HepG2 (cell line): ENCODE data around the gene TBX3. TPM values are rescaled to one million over a fixed set of nuclear protein-coding genes. Genes with fewer than 3 reads are reported as not detected.

Experiments
- ARHGAP35 ChIP-seq: sonication (generic); formaldehyde crosslinking; IDR thresholded peaks from 2 replicates; pipeline ENCODE4 v1.9.0; 2022; ENCODE audit warnings: mild to moderate bottlenecking, inconsistent platforms, moderate library complexity, missing genetic modification reagents, borderline replicate concordance
- CCAR2 ChIP-seq: fragments of 200-400 bp; formaldehyde crosslinking; optimal IDR thresholded peaks from 2 replicates; pipeline ENCODE3; 2018; ENCODE audit warnings: low read depth, mild to moderate bottlenecking, low read length, moderate library complexity
- CEBPG ChIP-seq: IDR thresholded peaks from 2 replicates; pipeline ENCODE4 v1.6.1; 2016
- DMAP1 ChIP-seq: IDR thresholded peaks from 2 replicates; pipeline ENCODE4 v1.6.1; 2016
- EHMT2 ChIP-seq: fragments of 200-600 bp; sonication (generic); IDR thresholded peaks from 2 replicates; pipeline ENCODE4 v1.7.0; 2017; ENCODE audit warnings: antibody characterized with exemption, low read depth, low read length, borderline replicate concordance
- JUNB ChIP-seq: sonication (generic); formaldehyde crosslinking; IDR thresholded peaks from 2 replicates; pipeline ENCODE4 v1.8.0; 2022; ENCODE audit warnings: missing genetic modification reagents, mild to moderate bottlenecking, borderline replicate concordance
- LBX2 ChIP-seq: sonication (generic); formaldehyde crosslinking; IDR thresholded peaks from 2 replicates; pipeline ENCODE4 v1.5.0; 2020; ENCODE audit warnings: missing genetic modification reagents, mild to moderate bottlenecking, borderline replicate concordance
- MAFF ChIP-seq: IDR thresholded peaks from 2 replicates; pipeline ENCODE4 v1.6.1; 2011; ENCODE audit warnings: low read depth, low read length, improper control_type of control experiment
- MED8 ChIP-seq: sonication (generic); formaldehyde crosslinking; IDR thresholded peaks from 2 replicates; pipeline ENCODE4 v1.8.1; 2023; ENCODE audit warnings: mild to moderate bottlenecking, missing genetic modification reagents; ENCODE audit not compliant: insufficient replicate concordance
- MIXL1 ChIP-seq: IDR thresholded peaks from 2 replicates; pipeline ENCODE4 v1.6.1; 2016
- MXI1 ChIP-seq: IDR thresholded peaks from 3 replicates; pipeline ENCODE4 v1.6.1; 2012; ENCODE audit warnings: low read depth, low read length, inconsistent platforms, borderline replicate concordance
- NR2F6 ChIP-seq, 2 experiments: IDR thresholded peaks; 2 replicates each; pipeline ENCODE4 v1.6.1; 2016; ENCODE audit warnings: antibody characterized with exemption in 1 of 2, mild to moderate bottlenecking in 1 of 2
- SYNCRIP ChIP-seq: fragments of 200-400 bp; formaldehyde crosslinking; IDR thresholded peaks from 2 replicates; pipeline ENCODE4 v1.6.1; 2018; ENCODE audit warnings: mild to moderate bottlenecking, low read depth, low read length; ENCODE audit not compliant: insufficient read depth
- TFE3 ChIP-seq: IDR thresholded peaks from 2 replicates; pipeline ENCODE4 v1.6.1; 2016
- ZNF207 ChIP-seq: fragments of 450-650 bp; IDR thresholded peaks from 2 replicates; pipeline ENCODE4 v1.6.1; 2016; ENCODE audit warnings: antibody characterized with exemption, borderline replicate concordance
- ZNF691 ChIP-seq: sonication (generic); formaldehyde crosslinking; IDR thresholded peaks from 2 replicates; pipeline ENCODE4 v1.4.0; 2020; ENCODE audit warnings: missing genetic modification reagents, low read depth, mild to moderate bottlenecking, borderline replicate concordance
- polyA plus RNA-seq, 8 experiments: library from polyadenylated mRNA; depleted of rRNA in 3 of 8; stranded (reverse) in 7 of 8; unstranded in 1 of 8; fragments of >200 nt; fragmentation: Illumina TruSeq in 4 of 8; extraction: Trizol in 4 of 8; gene quantifications; 2 replicates each; pipeline versions ENCODE4 v1.2.1 to v1.2.3, GENCODE V29; 2011 to 2016; ENCODE audit warnings: low read depth in 4 of 8, missing spikeins in 1 of 8, mixed read lengths in 1 of 8; ENCODE audit not compliant: insufficient read depth in 1 of 8
- total RNA-seq, 5 experiments: library from RNA; depleted of rRNA; stranded (reverse); fragments of >200 nt; fragmentation: Illumina TruSeq; extraction: Trizol; gene quantifications; 2 replicates each; pipeline ENCODE4 v1.2.3, GENCODE V29; 2016; ENCODE audit warnings: low read depth in 1 of 5
- TF ChIP-seq, protein P1 (sequence below): sonication (generic); formaldehyde crosslinking; IDR thresholded peaks from 2 replicates; pipeline ENCODE4 v1.4.0; 2020; ENCODE audit warnings: missing genetic modification reagents
- TF ChIP-seq, protein P2 (sequence below): sonication (generic); formaldehyde crosslinking; IDR thresholded peaks from 2 replicates; pipeline ENCODE4 v1.9.0; 2021; ENCODE audit warnings: missing genetic modification reagents, borderline replicate concordance

TBX3 gene
- total and polyA plus RNA-seq, 2 of the 13 experiments (the other 11 are each of a cell fraction or from before 2014, with no cell fraction given): 27.1 to 42.4 TPM

GRCh38 chr12:114684098-114684869, at the start of gene TBX3 (continued):
- TF ChIP-seq, protein P1, sequence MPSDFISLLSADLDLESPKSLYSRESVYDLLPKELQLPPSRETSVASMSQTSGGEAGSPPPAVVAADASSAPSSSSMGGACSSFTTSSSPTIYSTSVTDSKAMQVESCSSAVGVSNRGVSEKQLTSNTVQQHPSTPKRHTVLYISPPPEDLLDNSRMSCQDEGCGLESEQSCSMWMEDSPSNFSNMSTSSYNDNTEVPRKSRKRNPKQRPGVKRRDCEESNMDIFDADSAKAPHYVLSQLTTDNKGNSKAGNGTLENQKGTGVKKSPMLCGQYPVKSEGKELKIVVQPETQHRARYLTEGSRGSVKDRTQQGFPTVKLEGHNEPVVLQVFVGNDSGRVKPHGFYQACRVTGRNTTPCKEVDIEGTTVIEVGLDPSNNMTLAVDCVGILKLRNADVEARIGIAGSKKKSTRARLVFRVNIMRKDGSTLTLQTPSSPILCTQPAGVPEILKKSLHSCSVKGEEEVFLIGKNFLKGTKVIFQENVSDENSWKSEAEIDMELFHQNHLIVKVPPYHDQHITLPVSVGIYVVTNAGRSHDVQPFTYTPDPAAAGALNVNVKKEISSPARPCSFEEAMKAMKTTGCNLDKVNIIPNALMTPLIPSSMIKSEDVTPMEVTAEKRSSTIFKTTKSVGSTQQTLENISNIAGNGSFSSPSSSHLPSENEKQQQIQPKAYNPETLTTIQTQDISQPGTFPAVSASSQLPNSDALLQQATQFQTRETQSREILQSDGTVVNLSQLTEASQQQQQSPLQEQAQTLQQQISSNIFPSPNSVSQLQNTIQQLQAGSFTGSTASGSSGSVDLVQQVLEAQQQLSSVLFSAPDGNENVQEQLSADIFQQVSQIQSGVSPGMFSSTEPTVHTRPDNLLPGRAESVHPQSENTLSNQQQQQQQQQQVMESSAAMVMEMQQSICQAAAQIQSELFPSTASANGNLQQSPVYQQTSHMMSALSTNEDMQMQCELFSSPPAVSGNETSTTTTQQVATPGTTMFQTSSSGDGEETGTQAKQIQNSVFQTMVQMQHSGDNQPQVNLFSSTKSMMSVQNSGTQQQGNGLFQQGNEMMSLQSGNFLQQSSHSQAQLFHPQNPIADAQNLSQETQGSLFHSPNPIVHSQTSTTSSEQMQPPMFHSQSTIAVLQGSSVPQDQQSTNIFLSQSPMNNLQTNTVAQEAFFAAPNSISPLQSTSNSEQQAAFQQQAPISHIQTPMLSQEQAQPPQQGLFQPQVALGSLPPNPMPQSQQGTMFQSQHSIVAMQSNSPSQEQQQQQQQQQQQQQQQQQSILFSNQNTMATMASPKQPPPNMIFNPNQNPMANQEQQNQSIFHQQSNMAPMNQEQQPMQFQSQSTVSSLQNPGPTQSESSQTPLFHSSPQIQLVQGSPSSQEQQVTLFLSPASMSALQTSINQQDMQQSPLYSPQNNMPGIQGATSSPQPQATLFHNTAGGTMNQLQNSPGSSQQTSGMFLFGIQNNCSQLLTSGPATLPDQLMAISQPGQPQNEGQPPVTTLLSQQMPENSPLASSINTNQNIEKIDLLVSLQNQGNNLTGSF (CRISPR knock-in tag): no peak
- TF ChIP-seq TFE3 (CRISPR knock-in tag): peak; percentile 58; the same call in 1 of the 2 replicates
- TF ChIP-seq MED8: peak; percentile 76
- no peak for TF ChIP-seq ARHGAP35
- no peak for TF ChIP-seq CEBPG (CRISPR knock-in tag)
- TF ChIP-seq NR2F6 (IDR thresholded peaks at IDR 0.05): peak; percentile 37
- peak; percentile 51; the same call in 1 of the 2 replicates for TF ChIP-seq NR2F6 (CRISPR knock-in tag; IDR thresholded peaks at IDR 0.05)
- TF ChIP-seq JUNB (CRISPR knock-in tag): peak; percentile 75; the same call in 1 of the 2 replicates
- no peak for TF ChIP-seq LBX2 (CRISPR knock-in tag)
- TF ChIP-seq, protein P2, sequence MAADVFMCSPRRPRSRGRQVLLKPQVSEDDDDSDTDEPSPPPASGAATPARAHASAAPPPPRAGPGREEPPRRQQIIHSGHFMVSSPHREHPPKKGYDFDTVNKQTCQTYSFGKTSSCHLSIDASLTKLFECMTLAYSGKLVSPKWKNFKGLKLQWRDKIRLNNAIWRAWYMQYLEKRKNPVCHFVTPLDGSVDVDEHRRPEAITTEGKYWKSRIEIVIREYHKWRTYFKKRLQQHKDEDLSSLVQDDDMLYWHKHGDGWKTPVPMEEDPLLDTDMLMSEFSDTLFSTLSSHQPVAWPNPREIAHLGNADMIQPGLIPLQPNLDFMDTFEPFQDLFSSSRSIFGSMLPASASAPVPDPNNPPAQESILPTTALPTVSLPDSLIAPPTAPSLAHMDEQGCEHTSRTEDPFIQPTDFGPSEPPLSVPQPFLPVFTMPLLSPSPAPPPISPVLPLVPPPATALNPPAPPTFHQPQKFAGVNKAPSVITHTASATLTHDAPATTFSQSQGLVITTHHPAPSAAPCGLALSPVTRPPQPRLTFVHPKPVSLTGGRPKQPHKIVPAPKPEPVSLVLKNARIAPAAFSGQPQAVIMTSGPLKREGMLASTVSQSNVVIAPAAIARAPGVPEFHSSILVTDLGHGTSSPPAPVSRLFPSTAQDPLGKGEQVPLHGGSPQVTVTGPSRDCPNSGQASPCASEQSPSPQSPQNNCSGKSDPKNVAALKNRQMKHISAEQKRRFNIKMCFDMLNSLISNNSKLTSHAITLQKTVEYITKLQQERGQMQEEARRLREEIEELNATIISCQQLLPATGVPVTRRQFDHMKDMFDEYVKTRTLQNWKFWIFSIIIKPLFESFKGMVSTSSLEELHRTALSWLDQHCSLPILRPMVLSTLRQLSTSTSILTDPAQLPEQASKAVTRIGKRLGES: peak; percentile 28; the same call in 1 of the 2 replicates
- TF ChIP-seq MXI1: 0 out of 3 replicates have a peak, but pooled peaks have one; percentile 33
- TF ChIP-seq MAFF: no peak
- TF ChIP-seq ZNF691 (CRISPR knock-in tag): peak; percentile 24; the same call in 1 of the 2 replicates
- no peak for TF ChIP-seq CCAR2
- no peak for TF ChIP-seq ZNF207
- TF ChIP-seq SYNCRIP: no peak
- no peak for TF ChIP-seq EHMT2
- no peak; the same call in 1 of the 2 replicates for TF ChIP-seq DMAP1 (CRISPR knock-in tag)
- no peak; the same call in 1 of the 2 replicates for TF ChIP-seq MIXL1 (CRISPR knock-in tag)
